Tibial nerve (tissue), 3 donors: Measurements from ENCODE around the gene FGB.

Experiments used
- POLR2A ChIP-seq, 2 donors: fragments of 450-650 bp; IDR thresholded peaks; one replicate each; pipeline ENCODE4 v1.6.1; 2017; ENCODE audit warnings: antibody characterized with exemption in 2 of 2, mild to moderate bottlenecking in 2 of 2, moderate library complexity in 2 of 2
- TF ChIP-seq, protein P1 (sequence below), 5 experiments: fragments of 200-600 bp in 3 of 5; fragments of 450-650 bp in 2 of 5; sonication (generic) in 3 of 5; IDR thresholded peaks; one replicate each; pipeline ENCODE4 v1.5.1; 2016 to 2019; ENCODE audit warnings: antibody characterized with exemption in 5 of 5, mild to moderate bottlenecking in 3 of 5, moderate library complexity in 2 of 5

DNA sequence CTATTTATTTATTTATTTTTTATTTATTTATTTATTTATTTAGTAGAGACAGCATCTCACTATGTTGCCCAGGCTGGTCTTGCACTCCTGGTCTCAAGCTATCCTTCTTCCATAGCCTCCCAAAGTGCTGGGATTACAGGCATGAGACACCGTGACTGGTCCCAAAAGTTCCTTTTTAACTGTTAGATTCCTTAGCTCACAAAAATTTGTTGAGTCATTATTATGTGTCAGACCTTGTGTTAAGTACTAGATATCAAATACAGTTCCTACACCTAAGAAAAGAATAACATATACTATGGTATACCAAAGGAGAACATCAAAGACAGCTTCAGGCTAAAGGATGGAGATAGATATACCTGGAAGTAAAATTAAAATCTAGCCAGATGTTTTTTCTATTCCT, 16.1 kb downstream of the FGB start:
- TF ChIP-seq, protein P1, sequence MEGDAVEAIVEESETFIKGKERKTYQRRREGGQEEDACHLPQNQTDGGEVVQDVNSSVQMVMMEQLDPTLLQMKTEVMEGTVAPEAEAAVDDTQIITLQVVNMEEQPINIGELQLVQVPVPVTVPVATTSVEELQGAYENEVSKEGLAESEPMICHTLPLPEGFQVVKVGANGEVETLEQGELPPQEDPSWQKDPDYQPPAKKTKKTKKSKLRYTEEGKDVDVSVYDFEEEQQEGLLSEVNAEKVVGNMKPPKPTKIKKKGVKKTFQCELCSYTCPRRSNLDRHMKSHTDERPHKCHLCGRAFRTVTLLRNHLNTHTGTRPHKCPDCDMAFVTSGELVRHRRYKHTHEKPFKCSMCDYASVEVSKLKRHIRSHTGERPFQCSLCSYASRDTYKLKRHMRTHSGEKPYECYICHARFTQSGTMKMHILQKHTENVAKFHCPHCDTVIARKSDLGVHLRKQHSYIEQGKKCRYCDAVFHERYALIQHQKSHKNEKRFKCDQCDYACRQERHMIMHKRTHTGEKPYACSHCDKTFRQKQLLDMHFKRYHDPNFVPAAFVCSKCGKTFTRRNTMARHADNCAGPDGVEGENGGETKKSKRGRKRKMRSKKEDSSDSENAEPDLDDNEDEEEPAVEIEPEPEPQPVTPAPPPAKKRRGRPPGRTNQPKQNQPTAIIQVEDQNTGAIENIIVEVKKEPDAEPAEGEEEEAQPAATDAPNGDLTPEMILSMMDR (IDR thresholded peaks at IDR 0.05) = no peak
- TF ChIP-seq POLR2A (IDR thresholded peaks at IDR 0.05) = no peak
